Body of pancreas (tissue), 4 donors: ENCODE results near the gene ASB18. TPM values are rescaled to one million over a fixed set of nuclear protein-coding genes. Genes with fewer than 3 reads are reported as not detected.

Experiments used
- ATAC-seq: fragments of 150-250 bp; one replicate; pipeline ENCODE4 v1.9.1; 2016
- DNase-seq, 4 donors: peaks; one replicate each; pipeline ENCODE4 v3.0.0-alpha.2; 2019
- H3K27ac ChIP-seq, 4 donors: fragments of 200-600 bp; sonication (generic); 1 replicate in 3 of 4; 2 replicates in 1 of 4; pipeline versions ENCODE4 v1.5.1 to v1.6.1; 2016 to 2019; ENCODE audit warnings: mild to moderate bottlenecking in 1 of 4, mixed read lengths in 1 of 4, moderate library complexity in 1 of 4
- H3K27me3 ChIP-seq, 2 donors: fragments of 200-600 bp; sonication (generic); one replicate each; pipeline ENCODE4 v1.6.0; 2016; ENCODE audit warnings: mild to moderate bottlenecking in 1 of 2
- H3K36me3 ChIP-seq, 2 donors: fragments of 200-600 bp; sonication (generic); replicated peaks in 1 of 2; 2 replicates each; pipeline ENCODE4 v1.5.1; 2016; ENCODE audit warnings: low read depth in 2 of 2; ENCODE audit not compliant: insufficient read depth in 1 of 2
- H3K4me1 ChIP-seq: fragments of 200-600 bp; sonication (generic); one replicate; pipeline ENCODE4 v1.6.0; 2016
- H3K4me3 ChIP-seq, 2 donors: fragments of 200-600 bp; sonication (generic); 1 replicate in 1 of 2; 2 replicates in 1 of 2; pipeline ENCODE4 v1.5.1; 2016 to 2019
- H3K9me3 ChIP-seq, 3 donors: fragments of 200-600 bp; sonication (generic); 1 replicate in 2 of 3; 2 replicates in 1 of 3; pipeline ENCODE4 v1.5.1; 2016
- POLR2A ChIP-seq, 3 donors: fragments of 450-650 bp; IDR thresholded peaks; one replicate each; pipeline ENCODE4 v1.6.1; 2016; ENCODE audit warnings: antibody characterized with exemption in 3 of 3, mild to moderate bottlenecking in 2 of 3
- WGBS, 2 donors: methylation state at CpG; one replicate each; pipeline ENCODE4 v1.1.5; 2017; 5-methylcytosine and 5-hydroxymethylcytosine counted together
- intact Hi-C: fragments of 100-400 bp; cut with DNase I; formaldehyde crosslinking; loops from one replicate; pipeline ENCODE4 v1.15.1; 2023
- total RNA-seq, 2 donors: library from RNA; depleted of rRNA; stranded (reverse); fragments of >200 nt; gene quantifications; one replicate each; pipeline ENCODE4 v1.1.0, GENCODE V29; 2016
- TF ChIP-seq, protein P1 (sequence below), 7 experiments: fragments of 450-650 bp in 4 of 7; fragments of 200-600 bp in 3 of 7; sonication (generic) in 3 of 7; IDR thresholded peaks; one replicate each; pipeline ENCODE4 v1.5.1; 2016 to 2019; ENCODE audit warnings: antibody characterized with exemption in 7 of 7

The ASB18 gene
- total RNA-seq, 2 donors from 2014 or later: not detected

DNA sequence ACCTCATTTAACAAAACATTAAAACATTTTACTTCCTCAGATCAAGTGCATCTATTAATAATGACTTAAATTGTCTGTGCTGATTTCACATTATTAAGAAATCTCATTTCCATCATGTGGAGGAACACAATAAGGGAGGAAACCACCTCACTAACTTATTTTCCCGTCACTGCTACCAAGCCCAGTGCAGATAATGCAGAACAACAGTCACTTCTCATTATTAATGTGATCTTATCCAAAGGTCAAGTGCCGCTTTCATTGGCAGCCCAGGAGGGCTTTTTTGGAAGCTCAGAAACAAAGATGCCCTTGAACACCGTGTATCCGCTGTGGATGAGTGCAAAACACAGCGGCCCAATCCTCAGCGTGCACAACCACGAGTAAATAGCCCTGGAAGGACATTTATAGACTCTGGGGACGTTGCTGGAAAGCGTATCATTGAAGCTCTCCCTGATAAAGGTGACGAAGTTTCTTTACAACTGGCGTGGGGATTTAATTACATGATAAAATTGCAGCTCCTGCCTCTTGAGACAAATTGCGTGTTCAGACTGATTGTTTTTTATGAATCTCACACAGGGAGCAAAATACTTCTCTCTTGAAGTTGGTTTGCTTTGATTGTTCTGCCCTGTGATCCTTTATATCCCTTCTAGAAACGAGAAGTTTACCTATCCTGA lies 13.2 kb downstream of the ASB18 start:
- intact Hi-C loops: no loop called here

DNA sequence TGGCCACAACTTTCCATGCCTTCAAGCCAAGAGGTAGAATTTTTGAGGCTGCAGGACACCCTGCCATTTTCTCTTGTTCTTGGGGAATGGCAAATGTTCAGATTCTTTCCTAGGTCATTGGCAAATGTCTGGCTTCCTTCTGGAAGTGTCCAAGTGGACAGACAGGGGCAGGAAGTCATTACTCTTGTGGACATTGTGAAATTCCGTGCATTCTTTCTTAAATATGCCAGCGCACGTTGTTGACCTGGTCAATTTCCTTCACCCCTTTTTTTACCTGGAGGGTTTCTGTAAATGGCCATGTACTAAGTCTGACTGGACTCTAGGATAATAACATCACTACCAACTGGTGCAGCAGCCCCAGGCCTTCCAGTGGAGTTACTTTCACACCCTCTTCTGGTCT lies 13.9 kb downstream of the ASB18 start:
- no peak for ATAC-seq
- WGBS, 2 donors: 31 to 34% methylated on average over 3 of the region's 3 CpGs
- intact Hi-C loops: no loop called here

More for the DNA sequence above, 13.2 kb downstream of the ASB18 start:
- ATAC-seq: peak; percentile 33
- WGBS, 2 donors: 13 to 14% methylated on average over 13 of the region's 13 CpGs
- no peak for TF ChIP-seq POLR2A (IDR thresholded peaks at IDR 0.05)
- TF ChIP-seq, protein P1, sequence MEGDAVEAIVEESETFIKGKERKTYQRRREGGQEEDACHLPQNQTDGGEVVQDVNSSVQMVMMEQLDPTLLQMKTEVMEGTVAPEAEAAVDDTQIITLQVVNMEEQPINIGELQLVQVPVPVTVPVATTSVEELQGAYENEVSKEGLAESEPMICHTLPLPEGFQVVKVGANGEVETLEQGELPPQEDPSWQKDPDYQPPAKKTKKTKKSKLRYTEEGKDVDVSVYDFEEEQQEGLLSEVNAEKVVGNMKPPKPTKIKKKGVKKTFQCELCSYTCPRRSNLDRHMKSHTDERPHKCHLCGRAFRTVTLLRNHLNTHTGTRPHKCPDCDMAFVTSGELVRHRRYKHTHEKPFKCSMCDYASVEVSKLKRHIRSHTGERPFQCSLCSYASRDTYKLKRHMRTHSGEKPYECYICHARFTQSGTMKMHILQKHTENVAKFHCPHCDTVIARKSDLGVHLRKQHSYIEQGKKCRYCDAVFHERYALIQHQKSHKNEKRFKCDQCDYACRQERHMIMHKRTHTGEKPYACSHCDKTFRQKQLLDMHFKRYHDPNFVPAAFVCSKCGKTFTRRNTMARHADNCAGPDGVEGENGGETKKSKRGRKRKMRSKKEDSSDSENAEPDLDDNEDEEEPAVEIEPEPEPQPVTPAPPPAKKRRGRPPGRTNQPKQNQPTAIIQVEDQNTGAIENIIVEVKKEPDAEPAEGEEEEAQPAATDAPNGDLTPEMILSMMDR (IDR thresholded peaks at IDR 0.05): no peak
- H3K27ac ChIP-seq: no peak overlapping the region
- H3K27me3 ChIP-seq: no peaks in the 10 kb centered on the region
- H3K4me3 ChIP-seq: no peak overlapping the region
- DNase-seq: no peak
- peaks cover 5% of the 10 kb centered on the region for H3K4me1 ChIP-seq
- no peaks in the 10 kb centered on the region for H3K9me3 ChIP-seq
- H3K36me3 ChIP-seq: no peaks in the 10 kb centered on the region

DNA sequence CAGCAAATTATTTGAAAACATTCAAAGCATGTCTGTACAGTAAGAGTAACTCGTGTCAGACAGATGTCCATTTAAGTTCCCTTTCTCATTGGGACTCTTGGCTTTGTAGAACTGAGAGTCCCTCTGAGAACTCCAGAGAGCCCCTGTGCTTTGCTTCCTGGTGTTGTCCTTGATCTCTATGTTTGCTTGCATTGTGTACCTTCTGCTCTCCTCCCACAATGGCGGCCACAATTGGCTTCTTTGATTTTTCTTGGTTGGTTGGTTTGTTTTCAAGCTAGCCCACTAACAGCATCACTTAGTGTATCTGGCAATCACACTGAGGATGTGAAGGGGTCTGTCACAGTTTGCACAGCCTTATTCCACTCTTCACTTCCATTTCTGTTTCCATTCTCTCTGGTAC lies 15.1 kb downstream of the ASB18 start:
- Histone ChIP-seq H3K27ac (no peak overlapping the region), H3K4me3 (no peak overlapping the region), H3K4me1 (peaks cover 5% of the 10 kb centered on the region), H3K27me3 (no peaks in the 10 kb centered on the region), H3K9me3 (no peaks in the 10 kb centered on the region), H3K36me3 (no peaks in the 10 kb centered on the region)
- intact Hi-C loops: no loop called here
- no peak for DNase-seq
- no peak for ATAC-seq
- 53 to 64% methylated on average over 2 of the region's 2 CpGs for WGBS, 2 donors
- TF ChIP-seq POLR2A (IDR thresholded peaks at IDR 0.05): no peak
- TF ChIP-seq, protein P1 (IDR thresholded peaks at IDR 0.05): no peak

More for the DNA sequence above, 13.9 kb downstream of the ASB18 start:
- H3K36me3 ChIP-seq: no peaks in the 10 kb centered on the region
- H3K9me3 ChIP-seq: no peaks in the 10 kb centered on the region
- H3K27me3 ChIP-seq: no peaks in the 10 kb centered on the region
- no peak overlapping the region for H3K27ac ChIP-seq
- H3K4me1 ChIP-seq: peaks cover 5% of the 10 kb centered on the region
- no peak for DNase-seq
- no peak overlapping the region for H3K4me3 ChIP-seq
- TF ChIP-seq, protein P1 (IDR thresholded peaks at IDR 0.05): no peak
- no peak for TF ChIP-seq POLR2A (IDR thresholded peaks at IDR 0.05)

DNA sequence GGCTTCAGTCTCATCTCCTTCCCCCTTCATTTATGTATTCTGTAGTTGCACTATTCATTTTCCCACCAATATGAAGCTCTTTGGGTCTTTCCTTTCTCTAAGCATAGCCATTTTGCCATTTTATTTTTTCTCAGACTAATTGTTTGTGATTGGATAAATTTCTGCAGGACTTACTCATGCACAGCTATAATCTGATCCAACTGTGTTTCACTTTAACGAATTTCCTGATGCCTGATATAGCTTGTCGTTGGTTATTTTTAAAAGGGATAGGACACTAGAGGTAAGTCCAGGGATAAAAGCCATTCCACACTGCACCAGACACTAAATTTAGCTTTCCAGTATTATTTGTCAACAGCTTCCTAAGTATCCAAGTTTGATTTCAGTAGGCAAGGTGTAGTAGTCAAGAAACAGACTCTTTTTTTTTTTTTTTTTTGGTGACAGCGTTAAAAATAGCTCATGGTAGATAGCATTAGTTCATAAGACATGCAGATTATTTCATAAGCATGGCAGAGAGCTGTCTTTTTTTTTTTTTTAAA lies 17.4 kb downstream of the ASB18 start:
- no peak for DNase-seq
- intact Hi-C loops: no loop called here
- TF ChIP-seq, protein P1 (IDR thresholded peaks at IDR 0.05): no peak
- TF ChIP-seq POLR2A (IDR thresholded peaks at IDR 0.05): no peak
- no peak for ATAC-seq
- no peaks in the 10 kb centered on the region for H3K27me3 ChIP-seq
- 64 to 66% methylated on average over 3 of the region's 3 CpGs for WGBS, 2 donors
- H3K9me3 ChIP-seq: no peaks in the 10 kb centered on the region
- no peak overlapping the region for H3K4me3 ChIP-seq
- H3K27ac ChIP-seq: no peak overlapping the region
- H3K36me3 ChIP-seq: no peaks in the 10 kb centered on the region
- H3K4me1 ChIP-seq: peaks cover 5% of the 10 kb centered on the region

DNA sequence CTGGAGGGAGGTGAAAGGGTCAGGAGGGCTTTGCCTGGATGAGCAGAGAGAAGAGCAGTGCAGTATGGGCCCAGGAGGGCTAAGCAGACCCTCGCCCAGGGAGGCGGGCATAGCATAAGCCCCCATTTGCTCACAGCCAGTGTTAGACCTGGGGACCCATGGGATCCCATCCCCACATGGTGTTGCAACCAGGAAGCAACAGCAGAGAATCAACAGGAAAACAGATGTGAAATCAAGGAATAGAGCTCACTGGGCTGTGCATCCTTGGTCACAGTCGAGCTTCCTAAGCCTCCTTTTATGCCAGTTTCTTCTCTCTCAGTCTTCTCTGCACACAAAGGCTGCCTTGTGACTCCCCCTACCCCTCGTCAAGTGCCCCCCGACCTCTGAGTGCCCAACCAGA lies 19.9 kb downstream of the ASB18 start:
- H3K4me1 ChIP-seq: peaks cover 7% of the 10 kb centered on the region
- no peaks in the 10 kb centered on the region for H3K27me3 ChIP-seq
- DNase-seq: no peak
- H3K9me3 ChIP-seq: no peaks in the 10 kb centered on the region
- TF ChIP-seq, protein P1 (IDR thresholded peaks at IDR 0.05): no peak
- TF ChIP-seq POLR2A (IDR thresholded peaks at IDR 0.05): no peak
- no peaks in the 10 kb centered on the region for H3K36me3 ChIP-seq
- no peak overlapping the region for H3K27ac ChIP-seq
- no peak overlapping the region for H3K4me3 ChIP-seq
- intact Hi-C loops: no loop called here
- WGBS, 2 donors: 80 to 83% methylated on average over 5 of the region's 5 CpGs
- no peak for ATAC-seq
